ENCODE data around the gene ORMDL3. TPM values are rescaled to one million over a fixed set of nuclear protein-coding genes. Genes with fewer than 3 reads are reported as not detected.
A peak's percentile ranks its signal among the peaks of the same experiment; 100 is the strongest.

Gene ORMDL3
- total RNA-seq, 6 experiments from 2014 or later, result 105 to 174 (median 128) TPM

DNA sequence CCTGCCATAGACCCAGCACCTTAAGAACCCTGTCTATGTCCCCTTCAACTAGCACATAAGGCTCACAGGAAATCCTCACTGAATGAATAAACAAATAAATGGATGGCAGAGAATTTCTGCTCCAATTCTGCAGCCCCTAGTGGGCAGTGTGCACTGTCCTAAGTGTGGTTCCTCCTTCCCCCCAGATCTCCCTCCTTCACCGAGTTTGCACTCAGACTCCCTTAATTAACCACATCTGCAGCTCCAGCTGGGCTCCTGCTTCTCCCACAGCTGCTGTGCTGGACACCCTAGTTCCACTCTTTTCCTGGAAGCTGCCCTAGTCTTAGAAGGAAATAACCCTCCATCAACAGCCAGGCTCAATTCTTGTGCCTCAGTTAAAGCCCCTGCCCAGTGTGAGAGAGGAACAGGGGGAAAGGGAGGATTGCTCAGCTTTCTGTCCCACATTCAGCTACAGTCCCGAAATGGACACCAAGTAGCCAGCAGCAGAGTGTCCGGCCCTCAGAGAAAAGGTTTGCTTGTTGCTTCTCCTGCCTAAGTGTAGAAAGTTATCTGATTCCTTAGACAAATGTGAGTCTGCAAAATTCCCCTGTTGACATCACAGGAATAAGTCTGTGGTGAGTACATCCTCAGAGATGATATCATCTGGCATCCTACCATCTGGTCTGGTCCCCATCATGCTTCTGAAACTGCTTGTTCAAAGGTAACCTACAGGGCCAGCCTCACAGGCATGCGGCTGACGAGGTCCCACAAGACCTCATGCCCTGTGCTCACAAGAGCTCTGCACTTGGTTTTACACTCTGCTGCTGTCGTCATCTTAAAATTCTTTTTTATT lies 12.4 kb upstream of the ORMDL3 start:
- H3K27ac ChIP-seq, result no peak overlapping the region
- no peaks in the 10 kb centered on the region for H3K9me3 ChIP-seq
- DNase-seq, result no peak
- WGBS (ENCODE audit: insufficient coverage, low coverage, low lambda C conversion rate, missing lambda C conversion rate), result 55% methylated on average over 5 of the region's 6 CpGs
- intact Hi-C loops (cut with DNase I), result no loop called here
- no peaks in the 10 kb centered on the region for H3K36me3 ChIP-seq
- no peak for ATAC-seq
- TF ChIP-seq, protein P1, sequence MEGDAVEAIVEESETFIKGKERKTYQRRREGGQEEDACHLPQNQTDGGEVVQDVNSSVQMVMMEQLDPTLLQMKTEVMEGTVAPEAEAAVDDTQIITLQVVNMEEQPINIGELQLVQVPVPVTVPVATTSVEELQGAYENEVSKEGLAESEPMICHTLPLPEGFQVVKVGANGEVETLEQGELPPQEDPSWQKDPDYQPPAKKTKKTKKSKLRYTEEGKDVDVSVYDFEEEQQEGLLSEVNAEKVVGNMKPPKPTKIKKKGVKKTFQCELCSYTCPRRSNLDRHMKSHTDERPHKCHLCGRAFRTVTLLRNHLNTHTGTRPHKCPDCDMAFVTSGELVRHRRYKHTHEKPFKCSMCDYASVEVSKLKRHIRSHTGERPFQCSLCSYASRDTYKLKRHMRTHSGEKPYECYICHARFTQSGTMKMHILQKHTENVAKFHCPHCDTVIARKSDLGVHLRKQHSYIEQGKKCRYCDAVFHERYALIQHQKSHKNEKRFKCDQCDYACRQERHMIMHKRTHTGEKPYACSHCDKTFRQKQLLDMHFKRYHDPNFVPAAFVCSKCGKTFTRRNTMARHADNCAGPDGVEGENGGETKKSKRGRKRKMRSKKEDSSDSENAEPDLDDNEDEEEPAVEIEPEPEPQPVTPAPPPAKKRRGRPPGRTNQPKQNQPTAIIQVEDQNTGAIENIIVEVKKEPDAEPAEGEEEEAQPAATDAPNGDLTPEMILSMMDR (IDR thresholded peaks at IDR 0.05), result peak in 1 of 4 donors; percentile 16
- no peak for TF ChIP-seq POLR2A (IDR thresholded peaks at IDR 0.05)
- H3K27me3 ChIP-seq, result no peaks in the 10 kb centered on the region
- peaks cover 0 to 8% (median 2%) of the 10 kb centered on the region in 4 donors for H3K4me1 ChIP-seq
- H3K4me3 ChIP-seq, result no peak overlapping the region

DNA sequence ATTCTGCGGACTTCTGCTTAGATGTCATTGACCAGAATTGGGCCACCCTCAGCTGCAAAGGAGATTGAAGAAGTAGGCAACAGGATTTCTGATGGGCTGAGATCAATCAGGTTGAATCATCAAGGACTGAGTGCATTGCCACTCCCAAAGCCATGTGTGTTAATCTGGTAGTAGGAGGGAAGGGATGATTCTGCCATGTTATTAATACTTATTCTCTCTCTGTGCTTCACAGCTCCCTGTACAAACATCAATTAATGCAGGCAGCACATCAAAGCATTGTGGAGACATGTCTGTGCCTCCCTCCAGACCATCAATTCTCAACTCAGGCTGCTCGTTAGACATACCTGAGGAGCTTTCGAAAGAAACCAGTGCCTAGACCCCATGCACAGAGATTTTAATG lies 11.7 kb upstream of the ORMDL3 start:
- Histone ChIP-seq H3K4me3 (no peak overlapping the region), H3K27me3 (no peaks in the 10 kb centered on the region), H3K9me3 (no peaks in the 10 kb centered on the region), H3K4me1 (peaks cover 0 to 10% (median 3%) of the 10 kb centered on the region in 4 donors), H3K36me3 (no peaks in the 10 kb centered on the region), H3K27ac (no peak overlapping the region)
- TF ChIP-seq POLR2A (IDR thresholded peaks at IDR 0.05), result no peak
- TF ChIP-seq, protein P1 (IDR thresholded peaks at IDR 0.05), result no peak
- ATAC-seq (no peak), DNase-seq (no peak)
- WGBS (ENCODE audit: insufficient coverage, low coverage, low lambda C conversion rate, missing lambda C conversion rate), result 100% methylated on average over 3 of the region's 3 CpGs
- intact Hi-C loops (cut with DNase I), result no loop called here

DNA sequence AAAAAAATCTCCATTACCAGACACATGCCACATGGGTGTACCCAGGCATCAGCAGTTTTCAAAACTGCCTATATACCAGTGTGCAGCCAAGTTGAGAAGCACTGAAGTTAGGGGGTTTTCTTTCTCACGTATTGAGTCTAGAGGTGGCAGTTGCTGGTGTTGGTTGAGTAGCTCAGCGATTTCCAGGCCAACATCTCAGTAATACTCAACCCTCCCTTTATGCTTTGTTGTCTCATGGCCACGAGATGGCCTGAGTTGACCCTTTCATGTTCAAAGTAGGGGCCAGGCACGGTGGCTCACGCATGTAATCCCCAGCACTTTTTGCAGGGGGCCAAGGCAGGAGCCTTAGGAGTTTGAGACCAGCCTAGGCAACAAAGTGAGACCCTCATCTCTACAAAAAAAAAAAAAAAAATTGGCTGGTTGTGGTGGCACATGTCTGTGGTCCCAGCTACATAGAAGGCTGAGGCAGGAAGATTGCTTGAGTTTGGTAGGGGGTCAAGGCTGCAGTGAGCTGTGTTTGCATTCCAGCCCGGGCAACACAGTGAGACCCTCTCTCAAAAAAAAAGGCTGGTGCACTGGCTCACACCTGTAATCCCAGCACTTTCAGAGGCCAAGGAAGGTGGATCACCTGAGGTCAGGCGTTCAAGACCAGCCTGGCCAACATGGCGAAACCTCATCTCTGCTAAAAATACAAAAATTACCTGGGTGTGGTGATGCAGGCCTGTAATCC lies 10.9 kb upstream of the ORMDL3 start:
- ATAC-seq, result no peak
- DNase-seq, result no peak
- TF ChIP-seq, protein P1 (IDR thresholded peaks at IDR 0.05), result no peak
- no peak for TF ChIP-seq POLR2A (IDR thresholded peaks at IDR 0.05)
- Histone ChIP-seq H3K27ac (no peak overlapping the region), H3K27me3 (no peaks in the 10 kb centered on the region), H3K4me3 (no peak overlapping the region), H3K36me3 (no peaks in the 10 kb centered on the region), H3K9me3 (no peaks in the 10 kb centered on the region), H3K4me1 (peaks cover 0 to 14% (median 5%) of the 10 kb centered on the region in 4 donors)
- intact Hi-C loops (cut with DNase I), result no loop called here
- WGBS (ENCODE audit: insufficient coverage, low coverage, low lambda C conversion rate, missing lambda C conversion rate), result 64% methylated on average over 7 of the region's 8 CpGs

DNA sequence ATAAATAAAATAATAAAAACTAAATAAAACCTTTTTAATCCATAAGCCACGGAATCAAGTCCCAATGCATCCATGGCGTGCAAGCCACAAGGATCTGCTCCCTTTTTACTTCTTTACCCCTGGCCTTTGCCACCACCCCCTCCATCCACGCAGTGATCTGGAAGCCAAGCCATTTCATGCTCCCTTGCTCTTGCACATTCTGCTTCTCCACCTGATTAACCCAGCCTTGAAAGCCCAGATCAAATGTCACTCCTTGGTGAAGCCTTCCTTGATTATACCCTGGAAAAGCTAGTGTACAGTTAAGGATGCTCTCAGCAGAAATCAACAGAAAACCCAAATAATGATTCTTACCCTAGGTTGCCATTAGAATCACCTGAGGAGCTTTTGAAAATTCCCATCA lies 10.0 kb upstream of the ORMDL3 start:
- DNase-seq (no peak), ATAC-seq (no peak)
- WGBS (ENCODE audit: insufficient coverage, low coverage, low lambda C conversion rate, missing lambda C conversion rate), result 92% methylated on average over 3 of the region's 3 CpGs
- Histone ChIP-seq H3K4me3 (no peak overlapping the region), H3K4me1 (peaks cover 0 to 14% (median 5%) of the 10 kb centered on the region in 4 donors), H3K36me3 (no peaks in the 10 kb centered on the region), H3K9me3 (no peaks in the 10 kb centered on the region), H3K27me3 (no peaks in the 10 kb centered on the region), H3K27ac (no peak overlapping the region)
- intact Hi-C loops (cut with DNase I), result no loop called here
- TF ChIP-seq POLR2A (IDR thresholded peaks at IDR 0.05), result no peak

DNA sequence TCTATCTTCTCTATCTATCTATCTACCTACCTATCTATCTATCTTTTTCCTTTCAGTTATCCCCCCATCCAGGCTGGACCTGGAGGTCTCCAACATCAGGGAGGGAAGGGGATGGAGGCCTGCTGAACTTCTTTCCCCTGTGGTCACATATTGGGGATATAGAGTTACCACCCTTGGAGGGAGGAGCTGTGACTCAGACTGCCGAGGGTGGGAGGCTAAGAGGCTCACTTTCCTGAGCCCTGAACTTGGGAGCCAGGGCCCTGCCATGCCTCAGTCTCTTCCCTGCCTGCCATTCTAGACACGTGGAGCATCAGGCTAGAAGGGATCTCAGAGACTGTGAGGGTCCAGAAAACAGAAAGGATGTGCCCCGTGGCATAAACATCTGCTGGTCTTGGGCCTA lies 8.5 kb upstream of the ORMDL3 start:
- Histone ChIP-seq H3K4me3 (no peak overlapping the region), H3K9me3 (no peaks in the 10 kb centered on the region), H3K27me3 (no peaks in the 10 kb centered on the region), H3K27ac (no peak overlapping the region), H3K36me3 (no peaks in the 10 kb centered on the region), H3K4me1 (peaks cover 0 to 14% (median 5%) of the 10 kb centered on the region in 4 donors)
- DNase-seq (no peak), ATAC-seq (no peak)
- intact Hi-C loops (cut with DNase I), result no loop called here
- 60% methylated on average over 1 of the region's 3 CpGs for WGBS (ENCODE audit: insufficient coverage, low coverage, low lambda C conversion rate, missing lambda C conversion rate)
- TF ChIP-seq, protein P1 (IDR thresholded peaks at IDR 0.05), result no peak
- TF ChIP-seq POLR2A (IDR thresholded peaks at IDR 0.05), result no peak
